ENCODE results near the gene MAP3K13.
"Not testable (repeated sequence)": the region's sequence is repeated elsewhere in the genome, so short reads cannot be mapped to it uniquely, and the experiment has no call there.

MAP3K13 gene

GRCh38 chr3:185399737-185400667 is 37.1 kb downstream of the MAP3K13 start:
- no peak for DNase-seq (ENCODE audit: low read depth)

- DNase-seq (ENCODE audit: low read depth), result no peak
Measured at GRCh38 chr3:185400866-185401265, 37.9 kb downstream of the MAP3K13 start.

- no peak for DNase-seq (ENCODE audit: low read depth)
Measured at GRCh38 chr3:185401319-185401955, 38.5 kb downstream of the MAP3K13 start.

GRCh38 chr3:185402561-185402960 is 39.6 kb downstream of the MAP3K13 start:
- DNase-seq (ENCODE audit: low read depth), result no peak

- no peak for DNase-seq (ENCODE audit: low read depth)
Measured at GRCh38 chr3:185403002-185403401, 40.1 kb downstream of the MAP3K13 start.

GRCh38 chr3:185405243-185405642 is 42.3 kb downstream of the MAP3K13 start:
- DNase-seq (ENCODE audit: low read depth), result no peak

GRCh38 chr3:185405664-185406063 is 42.7 kb downstream of the MAP3K13 start:
- no peak for DNase-seq (ENCODE audit: low read depth)

- no peak for DNase-seq (ENCODE audit: low read depth)
Measured at GRCh38 chr3:185406121-185406620, 43.2 kb downstream of the MAP3K13 start.

GRCh38 chr3:185409957-185410356 is 47.0 kb downstream of the MAP3K13 start:
- DNase-seq (ENCODE audit: low read depth), result no peak

GRCh38 chr3:185411133-185411532 is 48.2 kb downstream of the MAP3K13 start:
- DNase-seq (ENCODE audit: low read depth), result no peak

GRCh38 chr3:185416513-185416912 is 53.6 kb downstream of the MAP3K13 start:
- no peak for DNase-seq (ENCODE audit: low read depth)

- not testable (repeated sequence) for DNase-seq (ENCODE audit: low read depth)
Measured at GRCh38 chr3:185418561-185418977, 55.6 kb downstream of the MAP3K13 start.

- no peak for DNase-seq (ENCODE audit: low read depth)
Measured at GRCh38 chr3:185420762-185421161, 57.8 kb downstream of the MAP3K13 start.

GRCh38 chr3:185421577-185422232 is 58.8 kb downstream of the MAP3K13 start:
- no peak for DNase-seq (ENCODE audit: low read depth)

- DNase-seq (ENCODE audit: low read depth), result no peak
Measured at GRCh38 chr3:185422677-185423076, 59.7 kb downstream of the MAP3K13 start.

GRCh38 chr3:185423178-185423577 is 60.2 kb downstream of the MAP3K13 start:
- no peak for DNase-seq (ENCODE audit: low read depth)

- no peak for DNase-seq (ENCODE audit: low read depth)
Measured at GRCh38 chr3:185424435-185424834, 61.5 kb downstream of the MAP3K13 start.

- no peak for DNase-seq (ENCODE audit: low read depth)
Measured at GRCh38 chr3:185430375-185430774, 67.4 kb downstream of the MAP3K13 start.

- no peak for DNase-seq (ENCODE audit: low read depth)
Measured at GRCh38 chr3:185439745-185440466, 77.0 kb downstream of the MAP3K13 start.

- no peak for DNase-seq (ENCODE audit: low read depth)
Measured at GRCh38 chr3:185442031-185442430, 79.1 kb downstream of the MAP3K13 start.

GRCh38 chr3:185444329-185444728 is 81.4 kb downstream of the MAP3K13 start:
- DNase-seq (ENCODE audit: low read depth), result no peak

GRCh38 chr3:185448107-185448506 is 85.2 kb downstream of the MAP3K13 start:
- DNase-seq (ENCODE audit: low read depth), result no peak

Data from stimulated activated CD8-positive, alpha-beta memory T cell treated with anti-CD3 and anti-CD28 coated beads, Interleukin-15, amount 100 ng/mL, for 24 hours (primary cell).